GM12878 (cell line): ENCODE data around the gene LEUTX. TPM values are rescaled to one million over a fixed set of nuclear protein-coding genes. Genes with fewer than 3 reads are reported as not detected.

Experiments
- ATAC-seq: fragments of 200-7000 bp; cut with Tn5 transposase; 3 replicates; pipeline ENCODE4 v1.9.1; 2020; ENCODE audit warnings: mild to moderate bottlenecking, moderate library complexity
- BruUV-seq: library from RNA; stranded (reverse); fragments of 400-500 nt; replicated peaks from 2 replicates; lab custom pipeline; 2021; lab: Mats Ljungman, UMichigan
- CTCF ChIA-PET: fragments of 300-600 bp; sonication (Branson Sonifier 250); formaldehyde crosslinking; extraction: SDS; loops from one replicate; lab custom pipeline; 2021; ENCODE audit warnings: inconsistent platforms; lab: Yijun Ruan, JAX
- POLR2A ChIA-PET: fragments of 350-600 bp; formaldehyde crosslinking; extraction: SDS; loops from one replicate; lab custom pipeline; 2021; ENCODE audit warnings: inconsistent platforms; lab: Charles Lee
- RAD21 ChIA-PET: fragments of 300-600 bp; sonication (Branson Sonifier 250); formaldehyde crosslinking; loops from one replicate; lab custom pipeline; 2023; ENCODE audit warnings: antibody characterized with exemption; ENCODE audit not compliant: unreplicated experiment; lab: Charles Lee
- SMC1A ChIA-PET: fragments of 300-600 bp; sonication (Branson Sonifier 250); formaldehyde crosslinking; loops from one replicate; lab custom pipeline; 2023; ENCODE audit not compliant: unreplicated experiment, uncharacterized antibody; lab: Charles Lee
- DNase-seq: peaks from one replicate; pipeline ENCODE4 v3.0.0-alpha.2; 2011; ENCODE audit warnings: low read depth, low spot score
- FAIRE-seq: peaks from 3 replicates; lab custom pipeline; 2011; peaks lifted over from hg19 to GRCh38; lab: Jason Lieb, UNC
- H2AFZ ChIP-seq: 2 replicates; pipeline ENCODE4 v1.6.0; 2011; ENCODE audit warnings: low read depth, low read length, control low read depth; ENCODE audit not compliant: control insufficient read depth
- H3K27ac ChIP-seq: 2 replicates; pipeline ENCODE4 v1.5.1; 2011; ENCODE audit warnings: control low read depth; ENCODE audit not compliant: control insufficient read depth, insufficient read depth
- H3K27me3 ChIP-seq, 2 experiments: replicated peaks in 1 of 2; 2 replicates each; pipeline versions ENCODE4 v1.6.0 to v1.6.1; 2011; ENCODE audit warnings: low read length in 1 of 2; ENCODE audit not compliant: control insufficient read depth in 2 of 2, insufficient read depth in 2 of 2
- H3K36me3 ChIP-seq, 2 experiments: 2 replicates each; pipeline ENCODE4 v1.5.1; 2011; ENCODE audit warnings: low read length in 1 of 2; ENCODE audit not compliant: control insufficient read depth in 2 of 2, insufficient read depth in 2 of 2
- H3K4me1 ChIP-seq: 2 replicates; pipeline ENCODE4 v1.6.1; 2011; ENCODE audit warnings: mild to moderate bottlenecking, low read length, moderate library complexity, mixed read lengths; ENCODE audit not compliant: control insufficient read depth, insufficient read depth
- H3K4me2 ChIP-seq: 2 replicates; pipeline ENCODE4 v1.6.0; 2011; ENCODE audit warnings: control low read depth; ENCODE audit not compliant: control insufficient read depth, insufficient read depth
- H3K4me3 ChIP-seq: fragments of 200-600 bp; sonication (generic); 2 replicates; pipeline ENCODE4 v1.5.1; 2016
- H3K79me2 ChIP-seq: 2 replicates; pipeline ENCODE4 v1.6.0; 2011; ENCODE audit warnings: low read length; ENCODE audit not compliant: control insufficient read depth, insufficient read depth
- H3K9ac ChIP-seq: 2 replicates; pipeline ENCODE4 v1.8.0; 2011; ENCODE audit warnings: low read length, control low read depth, mixed read lengths; ENCODE audit not compliant: control insufficient read depth, insufficient read depth
- H3K9me3 ChIP-seq: replicated peaks from 3 replicates; pipeline ENCODE4 v1.5.1; 2011; ENCODE audit warnings: mild to moderate bottlenecking, low read length; ENCODE audit not compliant: control insufficient read depth, insufficient read depth
- H4K20me1 ChIP-seq: 2 replicates; pipeline ENCODE4 v1.6.0; 2011; ENCODE audit not compliant: control insufficient read depth, insufficient read depth
- CREM ChIP-seq: IDR thresholded peaks from 2 replicates; pipeline ENCODE4 v1.6.1; 2014; ENCODE audit warnings: antibody characterized with exemption, low read depth
- EP300 ChIP-seq, 2 experiments: fragments of 150-350 bp in 1 of 2; IDR thresholded peaks; 2 replicates each; pipeline ENCODE4 v1.6.1; 2011 to 2012; ENCODE audit warnings: low read depth in 2 of 2, low read length in 2 of 2, borderline replicate concordance in 1 of 2, improper control_type of control experiment in 1 of 2, inconsistent platforms in 1 of 2; ENCODE audit not compliant: control insufficient read depth in 1 of 2
- FOXM1 ChIP-seq: IDR thresholded peaks from 2 replicates; pipeline ENCODE4 v1.6.1; 2012; ENCODE audit warnings: low read depth, mild to moderate bottlenecking, inconsistent platforms, low read length, moderate library complexity
- MYC ChIP-seq: IDR thresholded peaks from 2 replicates; pipeline ENCODE4 v1.6.1; 2011; ENCODE audit warnings: mild to moderate bottlenecking, low read length, moderate library complexity, inconsistent platforms; ENCODE audit not compliant: insufficient read depth, insufficient replicate concordance, insufficient read length, severe bottlenecking
- NFYA ChIP-seq: IDR thresholded peaks from 2 replicates; pipeline ENCODE4 v1.6.1; 2011; ENCODE audit warnings: low read depth, mild to moderate bottlenecking, low read length, improper control_type of control experiment, borderline replicate concordance
- RCOR1 ChIP-seq: conservative IDR thresholded peaks from 2 replicates; pipeline ENCODE4 v1.6.1; 2012; ENCODE audit warnings: low read depth, low read length, improper control_type of control experiment
- RELB ChIP-seq: fragments of 450-650 bp; IDR thresholded peaks from 2 replicates; pipeline ENCODE4 v1.6.1; 2017; ENCODE audit warnings: low read depth, mild to moderate bottlenecking, moderate library complexity
- SPI1 ChIP-seq: IDR thresholded peaks from 2 replicates; pipeline ENCODE4 v1.6.1; 2011; ENCODE audit warnings: low read depth, mild to moderate bottlenecking, low read length, moderate library complexity, borderline replicate concordance; ENCODE audit not compliant: insufficient read depth
- SREBF2 ChIP-seq: IDR thresholded peaks from 2 replicates; pipeline ENCODE4 v1.6.1; 2012; ENCODE audit warnings: mild to moderate bottlenecking, low read length
- ZNF687 ChIP-seq: fragments of 450-650 bp; IDR thresholded peaks from 2 replicates; pipeline ENCODE4 v1.6.1; 2017; ENCODE audit warnings: mild to moderate bottlenecking, moderate library complexity
- ZZZ3 ChIP-seq: IDR thresholded peaks from 2 replicates; pipeline ENCODE4 v1.6.1; 2011; ENCODE audit warnings: low read depth; ENCODE audit not compliant: control insufficient read depth, insufficient read length
- WGBS: methylation state at CpG from one replicate; pipeline ENCODE4 v1.1.6; 2016; ENCODE audit warnings: low lambda C conversion rate; ENCODE audit not compliant: insufficient replicate concordance, insufficient coverage; ENCODE audit errors: missing lambda C conversion rate; 5-methylcytosine and 5-hydroxymethylcytosine counted together
- in situ Hi-C: fragments of 300-500 bp; cut with MboI; formaldehyde crosslinking; loops from 9 replicates; pipeline ENCODE4 v1.14.3; 2018; ENCODE audit warnings: mixed read lengths
- intact Hi-C: fragments of 100-400 bp; cut with micrococcal nuclease; formaldehyde crosslinking; loops from one replicate; pipeline ENCODE4 v1.14.2; 2022; ENCODE audit not compliant: unreplicated experiment
- polyA plus RNA-seq, 11 experiments: library from polyadenylated mRNA; depleted of rRNA in 4 of 11; unstranded in 6 of 11; stranded (reverse) in 5 of 11; fragments of >200 nt; fragmentation: Nextera tagmentation in 4 of 11; fragmentation: Illumina TruSeq in 1 of 11; extraction: Ambion mirVana in 4 of 11; extraction: Trizol in 1 of 11; gene quantifications; 1 replicate in 1 of 11; 2 replicates in 10 of 11; pipeline versions ENCODE4 v1.2.1 to v1.2.3, GENCODE V29; 2011 to 2016; ENCODE audit warnings: inconsistent platforms in 2 of 11, missing spikeins in 2 of 11, low read depth in 1 of 11
- total RNA-seq, 4 experiments: library from RNA; depleted of rRNA in 3 of 4; stranded (reverse); fragments of >200 nt in 3 of 4; fragmentation: Illumina TruSeq in 1 of 4; extraction: Trizol in 1 of 4; gene quantifications; 2 replicates each; pipeline versions ENCODE4 v1.2.1 to v1.2.3, GENCODE V29; 2013 to 2021
- TF ChIP-seq, protein P1 (sequence below): IDR thresholded peaks from 2 replicates; pipeline ENCODE4 v1.6.1; 2011; ENCODE audit warnings: low read depth, mild to moderate bottlenecking, low read length, moderate library complexity, borderline replicate concordance; ENCODE audit errors: extremely low read depth

LEUTX gene
- total and polyA plus RNA-seq, 10 of the 15 experiments (the other 5 are each of a cell fraction or from before 2014, with no cell fraction given) = 0.29 to 0.46 (median 0.40) TPM; not detected in 4

GRCh38 chr19:39811064-39811463, 32.4 kb downstream of the LEUTX start:
- in situ Hi-C loops = no loop called here
- Histone ChIP-seq H2AFZ (no peak overlapping the region), H4K20me1 (no peaks in the 10 kb centered on the region), H3K4me2 (no peak overlapping the region), H3K36me3 (no peaks in the 10 kb centered on the region), H3K9me3 (no peaks in the 10 kb centered on the region; the same call in 2 of the 3 replicates), H3K4me3 (no peak overlapping the region), H3K9ac (no peak overlapping the region), H3K79me2 (no peaks in the 10 kb centered on the region), H3K27ac (no peak overlapping the region), H3K4me1 (0 out of 2 replicates have a peak, but pooled peaks cover 2% of the 10 kb centered on the region), H3K27me3 (no peaks in the 10 kb centered on the region)
- FAIRE-seq (no peak), DNase-seq (no peak), ATAC-seq (no peak)
- WGBS = 84% methylated on average over 4 of the region's 4 CpGs
- no TSS peak for BruUV-seq
- TF ChIP-seq ZNF687 (no peak), RELB (no peak), CREM (no peak), SREBF2 (no peak), RCOR1 (no peak), SPI1 (no peak), FOXM1 (no peak), NFYA (no peak), ZZZ3 (no peak), EP300 (IDR thresholded peaks at IDR 0.05; ENCODE audit: borderline replicate concordance in 1 of 2, control insufficient read depth in 1 of 2, low read depth in 2 of 2, low read length in 2 of 2) (no peak), MYC (no peak)
- TF ChIP-seq, protein P1, sequence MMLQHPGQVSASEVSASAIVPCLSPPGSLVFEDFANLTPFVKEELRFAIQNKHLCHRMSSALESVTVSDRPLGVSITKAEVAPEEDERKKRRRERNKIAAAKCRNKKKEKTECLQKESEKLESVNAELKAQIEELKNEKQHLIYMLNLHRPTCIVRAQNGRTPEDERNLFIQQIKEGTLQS = no peak
- intact Hi-C loops = no loop called here
- ChIA-PET RAD21 (interaction anchor here (0.6 to 0.7 kb wide), 2 partner anchors 19 to 81 kb away, joined by 3 to 4 read pairs; no protein-coding TSS in a partner anchor), CTCF (interaction anchor here (0.9 kb wide), 2 partner anchors 18 to 34 kb away, joined by 3 to 4 read pairs; no protein-coding TSS in a partner anchor), SMC1A (interaction anchor here (0.6 to 3.2 kb wide), 4 partner anchors 10 to 351 kb away, joined by 3 to 14 read pairs (median 4); no protein-coding TSS in a partner anchor), POLR2A (interaction anchor here (0.8 to 1.3 kb wide), 3 partner anchors 15 to 135 kb away, joined by 3 to 4 read pairs (median 3); partner anchors contain the start of gene DYRK1B)
